Measurements from ENCODE around the gene TRMO.

Gene TRMO

DNA sequence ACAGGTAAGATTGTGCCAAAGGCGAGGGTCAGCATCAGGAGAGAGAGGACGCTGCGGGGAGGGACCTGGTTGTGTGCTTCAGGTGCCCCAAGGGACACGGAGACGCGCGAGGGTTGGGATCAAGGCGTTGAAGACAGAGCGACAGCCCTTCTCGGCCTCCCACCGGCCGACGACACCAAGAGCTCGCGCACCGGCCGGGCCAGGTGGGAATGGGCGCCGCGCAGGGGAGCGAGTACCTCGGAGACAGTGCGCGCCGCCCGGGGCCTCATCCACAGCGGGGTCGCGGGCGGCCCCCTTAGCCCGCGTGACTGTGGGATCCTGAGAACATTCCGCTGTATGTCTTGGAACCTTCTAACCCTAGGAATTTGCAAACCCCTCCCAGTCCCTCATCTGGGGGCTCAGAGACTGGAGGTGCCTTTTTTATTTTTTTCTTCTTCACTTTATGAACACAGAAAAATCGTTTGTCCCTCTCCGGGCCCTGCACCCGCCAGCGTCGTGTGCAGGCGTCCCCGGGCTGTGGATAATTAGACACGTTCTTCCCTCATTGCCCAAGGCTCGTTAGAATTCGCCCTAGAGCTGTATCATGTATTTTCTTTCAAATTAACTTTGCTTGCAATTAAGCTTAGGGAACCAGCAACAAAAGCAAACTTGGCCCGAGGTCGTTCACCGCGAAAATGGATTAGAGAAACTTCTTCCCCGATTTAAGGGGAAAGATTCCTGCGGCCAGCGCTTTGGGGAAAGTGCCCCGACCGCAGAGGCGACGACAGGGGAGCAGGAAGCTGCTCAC is 64.5 kb downstream of the TRMO start:
- DNase-seq: no peak

DNA sequence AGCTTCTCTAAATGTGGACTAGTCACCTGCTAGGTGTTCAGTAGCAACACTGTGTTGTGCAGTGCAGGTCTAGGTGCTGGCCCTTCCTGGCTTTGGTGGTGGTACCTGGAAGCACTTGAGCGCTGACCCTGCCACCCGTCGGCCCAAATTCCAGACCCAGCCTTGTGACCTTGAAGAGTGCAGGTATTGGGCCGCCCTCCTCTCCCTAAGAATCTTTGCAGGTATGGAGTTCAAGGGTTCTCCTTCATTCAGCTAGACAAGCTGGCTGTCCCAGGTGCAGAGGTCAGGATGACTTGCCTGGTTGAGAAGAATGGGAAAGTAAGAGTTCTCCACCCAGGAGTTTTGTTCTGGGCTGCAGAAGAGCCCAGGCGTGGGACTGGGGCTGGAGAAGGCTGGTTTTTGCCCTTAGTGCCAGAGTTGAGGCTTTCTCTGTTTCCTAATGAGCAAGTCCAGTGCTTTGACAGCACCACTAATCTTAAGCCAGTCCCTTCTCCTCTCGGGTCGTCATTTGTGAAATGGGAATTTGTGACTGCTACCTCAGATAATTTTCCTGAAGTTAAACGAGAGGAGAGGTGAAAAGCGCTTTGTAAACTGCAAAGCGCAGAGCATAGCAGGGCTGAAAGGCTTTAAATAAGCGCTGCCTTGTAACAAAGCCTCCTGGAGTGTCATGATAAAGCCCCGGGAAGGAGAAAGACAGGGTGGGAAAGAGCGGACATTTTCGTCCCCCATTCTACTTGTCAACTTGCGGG is 65.3 kb downstream of the TRMO start:
- DNase-seq: no peak

DNA sequence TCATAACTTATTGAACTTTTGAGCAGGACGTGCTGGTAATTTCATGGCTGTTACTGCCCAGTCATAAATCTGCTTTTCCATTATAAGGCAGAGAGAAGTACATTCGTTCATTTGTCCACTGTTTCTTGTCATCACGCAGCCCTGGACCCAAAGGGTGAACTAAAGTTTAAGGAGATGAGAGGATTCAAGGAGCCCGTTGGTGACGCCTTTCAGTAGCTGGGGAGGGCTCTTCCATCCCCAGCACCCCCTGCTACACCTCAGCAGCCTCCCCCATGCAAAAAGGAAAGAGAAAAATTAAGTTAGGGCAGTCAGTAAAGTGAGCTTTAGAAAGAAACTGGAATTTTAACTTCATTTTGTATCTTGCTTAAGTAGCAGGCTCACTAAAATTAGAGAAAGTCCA is 66.4 kb downstream of the TRMO start:
- no peak for DNase-seq

DNA sequence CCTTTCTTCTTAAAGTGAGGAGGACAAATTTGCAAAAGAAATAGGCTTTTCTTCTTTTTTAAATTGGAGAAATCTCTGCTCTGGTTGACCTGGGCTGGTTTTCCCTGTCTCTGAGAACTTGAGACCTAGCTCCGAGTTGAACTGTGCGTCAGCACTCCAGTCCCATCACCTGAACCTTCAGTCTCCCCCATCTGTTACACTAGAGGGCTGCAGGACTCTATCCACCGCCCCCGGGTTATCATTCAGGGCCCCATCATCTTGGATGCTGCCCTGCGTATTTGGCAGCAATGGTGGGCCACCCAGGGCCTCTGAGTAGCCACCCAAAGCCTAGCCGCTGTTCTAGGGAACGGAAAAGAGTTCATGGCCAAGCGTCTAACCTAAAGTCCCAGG is 66.8 kb downstream of the TRMO start:
- no peak for DNase-seq

DNA sequence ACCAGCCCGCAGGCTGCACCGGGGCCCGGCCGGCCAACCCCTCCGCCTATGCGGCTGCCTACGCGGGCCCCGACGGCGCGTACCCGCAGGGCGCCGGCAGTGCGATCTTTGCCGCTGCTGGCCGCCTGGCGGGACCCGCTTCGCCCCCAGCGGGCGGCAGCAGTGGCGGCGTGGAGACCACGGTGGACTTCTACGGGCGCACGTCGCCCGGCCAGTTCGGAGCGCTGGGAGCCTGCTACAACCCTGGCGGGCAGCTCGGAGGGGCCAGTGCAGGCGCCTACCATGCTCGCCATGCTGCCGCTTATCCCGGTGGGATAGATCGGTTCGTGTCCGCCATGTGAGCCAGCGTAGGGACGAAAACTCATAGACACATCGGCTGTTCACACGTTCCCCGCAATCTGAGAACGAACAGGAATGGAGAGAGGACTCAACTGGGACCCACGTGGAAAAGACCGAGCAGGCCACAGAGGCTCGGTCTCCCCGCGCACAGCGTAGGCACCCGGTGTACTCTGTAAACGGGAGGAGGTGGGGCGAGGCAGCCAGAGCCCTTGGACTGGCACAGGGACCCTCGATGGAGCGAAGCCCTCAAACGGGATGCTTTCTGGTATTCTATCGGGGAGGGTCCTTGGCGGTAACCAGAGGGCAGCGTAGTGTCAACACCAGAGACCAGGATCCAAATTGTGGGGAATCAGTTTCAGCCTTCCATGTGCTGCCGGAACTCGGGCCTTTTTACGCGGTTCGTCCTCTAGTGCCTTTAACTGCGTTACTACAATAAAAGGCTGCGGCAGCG is 67.4 kb downstream of the TRMO start:
- DNase-seq: no peak
